Liver (tissue), 9 donors: ENCODE data around the gene ITCH. TPM values are rescaled to one million over a fixed set of nuclear protein-coding genes. Genes with fewer than 3 reads are reported as not detected.
A peak's percentile ranks its signal among the peaks of the same experiment; 100 is the strongest.

Source experiments
- DNase-seq: peaks from one replicate; pipeline ENCODE4 v3.0.0-alpha.2; 2017; ENCODE audit warnings: low spot score
- H3K27ac ChIP-seq, 2 donors: one replicate each; pipeline ENCODE4 v1.7.0; 2013; ENCODE audit warnings: inconsistent platforms in 2 of 2, low read length in 2 of 2, control low read depth in 1 of 2, low read depth in 1 of 2, mild to moderate bottlenecking in 1 of 2
- H3K27me3 ChIP-seq, 4 donors: one replicate each; pipeline versions ENCODE4 v1.6.1 to v1.7.0; 2013; ENCODE audit warnings: low read length in 3 of 4, inconsistent platforms in 1 of 4, mild to moderate bottlenecking in 1 of 4, moderate library complexity in 1 of 4; ENCODE audit not compliant: control insufficient read depth in 4 of 4, insufficient read depth in 4 of 4
- H3K36me3 ChIP-seq, 4 donors: one replicate each; pipeline versions ENCODE4 v1.6.1 to v1.7.0; 2013; ENCODE audit warnings: low read length in 3 of 4, mild to moderate bottlenecking in 3 of 4, low read depth in 1 of 4, moderate library complexity in 1 of 4; ENCODE audit not compliant: control insufficient read depth in 4 of 4, insufficient read depth in 3 of 4
- H3K4me1 ChIP-seq, 4 donors: one replicate each; pipeline versions ENCODE4 v1.6.1 to v1.7.0; 2013; ENCODE audit warnings: low read length in 3 of 4, mild to moderate bottlenecking in 3 of 4, moderate library complexity in 1 of 4; ENCODE audit not compliant: control insufficient read depth in 4 of 4, insufficient read depth in 4 of 4
- H3K4me3 ChIP-seq, 3 donors: one replicate each; pipeline versions ENCODE4 v1.6.1 to v1.7.0; 2013; ENCODE audit warnings: low read length in 3 of 3, control low read depth in 1 of 3, low read depth in 1 of 3, mild to moderate bottlenecking in 1 of 3
- H3K9ac ChIP-seq, 2 donors: one replicate each; pipeline ENCODE4 v1.7.0; 2013; ENCODE audit warnings: low read length in 2 of 2, mild to moderate bottlenecking in 2 of 2, moderate library complexity in 2 of 2, control low read depth in 1 of 2, low read depth in 1 of 2
- H3K9me3 ChIP-seq, 4 donors: one replicate each; pipeline versions ENCODE4 v1.6.1 to v1.7.0; 2013; ENCODE audit warnings: low read length in 3 of 4; ENCODE audit not compliant: control insufficient read depth in 4 of 4
- ATF3 ChIP-seq: IDR thresholded peaks from 2 replicates; pipeline ENCODE4 v1.6.1; 2016; ENCODE audit warnings: antibody characterized with exemption
- CTCF ChIP-seq: fragments of 150-350 bp; IDR thresholded peaks from 2 replicates; pipeline ENCODE4 v1.5.1; 2017; ENCODE audit warnings: improper control_type of control experiment, low read depth, low read length; ENCODE audit not compliant: missing input control
- EGR1 ChIP-seq, 2 donors: IDR thresholded peaks; 2 replicates each; pipeline ENCODE4 v1.6.1; 2016 to 2018; ENCODE audit warnings: antibody characterized with exemption in 2 of 2, low read depth in 2 of 2
- FOXA1 ChIP-seq: IDR thresholded peaks from 2 replicates; pipeline ENCODE4 v1.6.1; 2016; ENCODE audit warnings: antibody characterized with exemption
- FOXA2 ChIP-seq: IDR thresholded peaks from 2 replicates; pipeline ENCODE4 v1.6.1; 2016; ENCODE audit warnings: antibody characterized with exemption
- GABPA ChIP-seq, 2 donors: IDR thresholded peaks in 1 of 2; conservative IDR thresholded peaks in 1 of 2; 2 replicates each; pipeline ENCODE4 v1.6.1; 2016; ENCODE audit warnings: antibody characterized with exemption in 2 of 2, mild to moderate bottlenecking in 1 of 2, moderate library complexity in 1 of 2
- HNF4A ChIP-seq, 2 donors: conservative IDR thresholded peaks; 2 replicates each; pipeline ENCODE4 v1.6.1; 2016; ENCODE audit warnings: antibody characterized with exemption in 2 of 2, mild to moderate bottlenecking in 2 of 2
- HNF4G ChIP-seq: IDR thresholded peaks from 2 replicates; pipeline ENCODE4 v1.6.1; 2016; ENCODE audit warnings: antibody characterized with exemption
- JUND ChIP-seq, 2 donors: IDR thresholded peaks; 2 replicates each; pipeline ENCODE4 v1.6.1; 2016; ENCODE audit warnings: antibody characterized with exemption in 2 of 2
- MAX ChIP-seq: IDR thresholded peaks from 2 replicates; pipeline ENCODE4 v1.6.1; 2016; ENCODE audit warnings: antibody characterized with exemption
- NR2F2 ChIP-seq: IDR thresholded peaks from 2 replicates; pipeline ENCODE4 v1.6.1; 2016; ENCODE audit warnings: antibody characterized with exemption
- RAD21 ChIP-seq, 2 donors: IDR thresholded peaks; 2 replicates each; pipeline ENCODE4 v1.6.1; 2016; ENCODE audit warnings: antibody characterized with exemption in 2 of 2, mild to moderate bottlenecking in 2 of 2
- REST ChIP-seq: IDR thresholded peaks from 2 replicates; pipeline ENCODE4 v1.6.1; 2016; ENCODE audit warnings: antibody characterized with exemption, mild to moderate bottlenecking
- RXRA ChIP-seq, 2 donors: IDR thresholded peaks; 2 replicates each; pipeline ENCODE4 v1.6.1; 2017 to 2018; ENCODE audit warnings: antibody characterized with exemption in 2 of 2, mild to moderate bottlenecking in 1 of 2
- SP1 ChIP-seq: IDR thresholded peaks from 2 replicates; pipeline ENCODE4 v1.6.1; 2018; ENCODE audit warnings: antibody characterized with exemption, mild to moderate bottlenecking
- TAF1 ChIP-seq: conservative IDR thresholded peaks from 2 replicates; pipeline ENCODE4 v1.6.1; 2016; ENCODE audit warnings: antibody characterized with exemption, mild to moderate bottlenecking
- YY1 ChIP-seq: IDR thresholded peaks from 2 replicates; pipeline ENCODE4 v1.6.1; 2016; ENCODE audit warnings: antibody characterized with exemption, mild to moderate bottlenecking
- ZBTB33 ChIP-seq: IDR thresholded peaks from 2 replicates; pipeline ENCODE4 v1.6.1; 2016; ENCODE audit warnings: antibody characterized with exemption
- WGBS: extraction: QIAGEN DNeasy Blood & Tissue Kit; methylation state at CpG from one replicate; pipeline ENCODE4 v1.1.7; 2013; 5-methylcytosine and 5-hydroxymethylcytosine counted together
- polyA plus RNA-seq, 2 donors: library from polyadenylated mRNA; stranded (reverse) in 1 of 2; unstranded in 1 of 2; fragments of 200-250 nt in 1 of 2; fragments of >200 nt in 1 of 2; fragmentation: Nextera tagmentation in 1 of 2; extraction: Ambion mirVana in 1 of 2; gene quantifications; one replicate each; pipeline versions ENCODE4 v1.2.1 to v1.2.3, GENCODE V29; 2013 to 2015
- total RNA-seq, 2 donors: library from RNA; depleted of rRNA; stranded (reverse); fragments of >200 nt; gene quantifications; one replicate each; pipeline ENCODE4 v1.2.3, GENCODE V29; 2014
- donor health status: healthy.
- donor health status: healthy.
- donor health status: healthy.
- donor health status: healthy.
- donor health status: healthy.

Gene ITCH
- total RNA-seq (10 to 100 TPM; 32.1 to 85.3 TPM), polyA plus RNA-seq (10 to 100 TPM; 14.3 to 19.6 TPM)

- H3K4me1 ChIP-seq = peaks cover 9 to 33% (median 29%) of the 10 kb centered on the region in 4 donors
- DNase-seq = peak; percentile 91
- peak within 1 kb of the TSS; percentile 50 to 98 (median 67) for H3K4me3 ChIP-seq
- H3K27me3 ChIP-seq = no peaks in the 10 kb centered on the region
- WGBS = under 1% methylated on average over 32 of the region's 32 CpGs
- peak within 1 kb of the TSS; percentile 91 to 92 for H3K27ac ChIP-seq
- H3K9me3 ChIP-seq = no peaks in the 10 kb centered on the region
- peak; percentile 18 for TF ChIP-seq SP1
- no peak for TF ChIP-seq FOXA1
- no peak for TF ChIP-seq CTCF
- TF ChIP-seq GABPA (IDR thresholded peaks at IDR 0.05 in 1 of 2, conservative IDR thresholded peaks at IDR 0.05 in 1 of 2) = peak in 1 of 2 donors; percentile 62
- no peak for TF ChIP-seq FOXA2
- peak; percentile 36 to 46 for TF ChIP-seq RAD21 (IDR thresholded peaks at IDR 0.05)
- no peak for TF ChIP-seq EGR1 (IDR thresholded peaks at IDR 0.05; ENCODE audit: low read depth in 2 of 2)
- no peak for TF ChIP-seq RXRA (IDR thresholded peaks at IDR 0.05)
- peak; percentile 51 for TF ChIP-seq MAX
- TF ChIP-seq ZBTB33 = peak; percentile 36
- TF ChIP-seq YY1 = peak; percentile 98
- TF ChIP-seq TAF1 = peak; percentile 80
- TF ChIP-seq REST = peak; percentile 67
- no peaks in the 10 kb centered on the region for H3K36me3 ChIP-seq
- H3K9ac ChIP-seq = peak within 1 kb of the TSS; percentile 57 to 80
Observed at GRCh38 chr20:34363062-34363464, at the start of gene ITCH. Gene ITCH, plus strand, starts transcription at chr20:34363273. Its CDS starts 30,539 bp downstream, at chr20:34393812.

GRCh38 chr20:34315236-34315635, 47.8 kb upstream of the ITCH start:
- no peak for TF ChIP-seq ATF3
- no peak for TF ChIP-seq MAX
- no peak for TF ChIP-seq FOXA1
- no peak for TF ChIP-seq RAD21 (IDR thresholded peaks at IDR 0.05)
- no peak for TF ChIP-seq FOXA2
- no peak for TF ChIP-seq HNF4A (conservative IDR thresholded peaks at IDR 0.05)
- no peak for TF ChIP-seq EGR1 (IDR thresholded peaks at IDR 0.05; ENCODE audit: low read depth in 2 of 2)
- no peak for TF ChIP-seq SP1
- TF ChIP-seq JUND (IDR thresholded peaks at IDR 0.05) = no peak
- no peak for TF ChIP-seq REST
- no peak for TF ChIP-seq ZBTB33
- TF ChIP-seq NR2F2 = no peak
- TF ChIP-seq HNF4G = no peak
- TF ChIP-seq TAF1 = no peak

More at GRCh38 chr20:34315236-34315635, 47.8 kb upstream of the ITCH start:
- Histone ChIP-seq H3K9me3 (no peaks in the 10 kb centered on the region), H3K27ac (no peak overlapping the region), H3K4me1 (peaks cover 0 to 38% (median 30%) of the 10 kb centered on the region in 4 donors), H3K36me3 (no peaks in the 10 kb centered on the region), H3K4me3 (no peak overlapping the region), H3K27me3 (no peaks in the 10 kb centered on the region), H3K9ac (no peak overlapping the region)
- DNase-seq = no peak
- WGBS = 93% methylated on average over 3 of the region's 3 CpGs
